Spleen (tissue), 11 donors: ENCODE results near the gene PLEKHM2. TPM values are rescaled to one million over a fixed set of nuclear protein-coding genes. Genes with fewer than 3 reads are reported as not detected.
"Not testable (repeated sequence)": the region's sequence is repeated elsewhere in the genome, so short reads cannot be mapped to it uniquely, and the experiment has no call there.

Experiments
- DNase-seq: peaks from one replicate; pipeline ENCODE4 v3.0.0-alpha.2; 2020
- H3K27ac ChIP-seq, 8 donors: fragments of 200-600 bp; sonication (generic) in 7 of 8; 1 replicate in 4 of 8; 2 replicates in 4 of 8; pipeline versions ENCODE4 v1.5.0 to v1.8.0; 2016 to 2021; ENCODE audit warnings: inconsistent platforms in 4 of 8, mild to moderate bottlenecking in 4 of 8, moderate library complexity in 1 of 8
- H3K27me3 ChIP-seq, 7 donors: fragments of 200-600 bp; sonication (generic) in 6 of 7; replicated peaks in 1 of 7; 1 replicate in 4 of 7; 2 replicates in 3 of 7; pipeline versions ENCODE4 v1.5.0 to v1.8.0; 2016 to 2021; ENCODE audit warnings: inconsistent platforms in 3 of 7, mild to moderate bottlenecking in 1 of 7
- H3K36me3 ChIP-seq, 6 donors: fragments of 200-600 bp; sonication (generic) in 5 of 6; 1 replicate in 4 of 6; 2 replicates in 2 of 6; pipeline versions ENCODE4 v1.5.0 to v1.8.0; 2016 to 2021; ENCODE audit warnings: inconsistent platforms in 2 of 6
- H3K4me1 ChIP-seq, 6 donors: fragments of 200-600 bp; sonication (generic) in 5 of 6; 1 replicate in 3 of 6; 2 replicates in 3 of 6; pipeline versions ENCODE4 v1.5.0 to v1.8.0; 2016 to 2021; ENCODE audit warnings: inconsistent platforms in 3 of 6
- H3K4me3 ChIP-seq, 8 donors: fragments of 200-600 bp; sonication (generic) in 7 of 8; 1 replicate in 4 of 8; 2 replicates in 4 of 8; pipeline versions ENCODE4 v1.5.0 to v1.8.0; 2016 to 2021; ENCODE audit warnings: inconsistent platforms in 4 of 8, mild to moderate bottlenecking in 4 of 8, moderate library complexity in 2 of 8
- H3K9me3 ChIP-seq, 8 donors: fragments of 200-600 bp; sonication (generic) in 7 of 8; 1 replicate in 4 of 8; 2 replicates in 4 of 8; pipeline versions ENCODE4 v1.5.0 to v1.8.0; 2016 to 2021; ENCODE audit warnings: inconsistent platforms in 4 of 8
- CTCF ChIP-seq, 11 experiments: fragments of 200-600 bp in 7 of 11; fragments of 450-650 bp in 4 of 11; sonication (generic) in 4 of 11; IDR thresholded peaks in 8 of 11; conservative IDR thresholded peaks in 3 of 11; 1 replicate in 7 of 11; 2 replicates in 4 of 11; pipeline versions ENCODE4 v1.4.0 to v1.8.0; 2016 to 2021; ENCODE audit warnings: antibody characterized with exemption in 11 of 11, inconsistent platforms in 4 of 11, mild to moderate bottlenecking in 1 of 11
- POLR2A ChIP-seq, 3 donors: fragments of 450-650 bp; IDR thresholded peaks; one replicate each; pipeline ENCODE4 v1.5.1; 2017; ENCODE audit warnings: antibody characterized with exemption in 3 of 3, mild to moderate bottlenecking in 1 of 3
- POLR2AphosphoS5 ChIP-seq, 3 donors: sonication (generic); formaldehyde crosslinking; IDR thresholded peaks; one replicate each; pipeline ENCODE4 v1.5.1; 2017; ENCODE audit warnings: antibody characterized with exemption in 3 of 3
- WGBS, 5 donors: extraction: QIAGEN DNeasy Blood & Tissue Kit in 3 of 5; methylation state at CpG; one replicate each; pipeline versions ENCODE4 v1.1.5 to v1.1.7; 2013 to 2018; 5-methylcytosine and 5-hydroxymethylcytosine counted together
- intact Hi-C: fragments of 100-400 bp; cut with DNase I; formaldehyde crosslinking; loops from one replicate; pipeline ENCODE4 v1.15.0; 2023; ENCODE audit warnings: low total_unique reads
- polyA plus RNA-seq, 3 donors: library from polyadenylated mRNA; stranded (reverse); fragments of 200-250 nt; gene quantifications; one replicate each; pipeline ENCODE4 v1.2.1, GENCODE V29; 2013
- total RNA-seq, 7 donors: library from RNA; depleted of rRNA in 3 of 7; stranded (reverse); fragments of >200 nt in 3 of 7; fragmentation: NEBNext Ultra II Directional in 4 of 7; extraction: Animal tissue kit (Norgen Biotek cat#: 25700) in 4 of 7; gene quantifications; one replicate each; pipeline versions ENCODE4 v1.1.0 to v1.2.1, GENCODE V29; 2016 to 2021
- donor health status: healthy with polysubstance abuse.
- donor health status: DM: no; HTN: no; CAD: no; lungs with moderate emphysema.
- donor health status: DM: no; HTN: no; CAD: no.
- donor health status: Bipolar disorder and iron deficiency.
- donor health status: healthy.
- donor health status: DM: no; HTN: no; CAD: no.
- donor health status: DM: yes; HTN: yes; CAD: no.

Gene PLEKHM2
- total and polyA plus RNA-seq, 10 donors = 25.9 to 96.0 (median 60.6) TPM

GRCh38 chr1:15692121-15692682 lies 8.1 kb downstream of the PLEKHM2 start:
- Histone ChIP-seq H3K4me3 (no peak overlapping the region), H3K4me1 (peaks cover 11 to 92% (median 51%) of the 10 kb centered on the region in 6 donors), H3K27me3 (no peaks in the 10 kb centered on the region), H3K9me3 (no peaks in the 10 kb centered on the region), H3K27ac (peak overlapping the region in 5 of 8 donors; percentile 8 to 35 (median 14)), H3K36me3 (peaks cover 0 to 48% (median 2%) of the 10 kb centered on the region in 6 donors)
- TF ChIP-seq POLR2AphosphoS5 (IDR thresholded peaks at IDR 0.05) = peak in 1 of 3 donors; percentile 67
- TF ChIP-seq CTCF (IDR thresholded peaks at IDR 0.05 in 8 of 11, conservative IDR thresholded peaks at IDR 0.05 in 3 of 11) = no peak
- TF ChIP-seq POLR2A (IDR thresholded peaks at IDR 0.05) = no peak
- 55 to 73% (median 73%) methylated on average over 5 of the region's 5 CpGs for WGBS, 5 donors
- intact Hi-C loops = no loop called here
- no peak for DNase-seq

GRCh38 chr1:15693371-15693770 lies 9.3 kb downstream of the PLEKHM2 start:
- Histone ChIP-seq H3K27ac (peak overlapping the region in 2 of 8 donors; percentile 3 to 9), H3K4me1 (peaks cover 16 to 92% (median 56%) of the 10 kb centered on the region in 6 donors), H3K27me3 (no peaks in the 10 kb centered on the region), H3K9me3 (no peaks in the 10 kb centered on the region), H3K4me3 (no peak overlapping the region), H3K36me3 (peaks cover 0 to 48% (median 2%) of the 10 kb centered on the region in 6 donors)
- WGBS, 5 donors = 82 to 92% (median 87%) methylated on average over 5 of the region's 5 CpGs
- TF ChIP-seq CTCF (IDR thresholded peaks at IDR 0.05 in 8 of 11, conservative IDR thresholded peaks at IDR 0.05 in 3 of 11) (no peak), POLR2A (IDR thresholded peaks at IDR 0.05) (no peak)
- intact Hi-C loops = no loop called here
- no peak for DNase-seq

- Histone ChIP-seq H3K36me3 (peaks cover 0 to 30% (median 0%) of the 10 kb centered on the region in 6 donors), H3K9me3 (peaks cover 0 to 4% (median 0%) of the 10 kb centered on the region in 8 donors), H3K4me1 (peaks cover 16 to 95% (median 54%) of the 10 kb centered on the region in 6 donors), H3K27me3 (no peaks in the 10 kb centered on the region), H3K27ac (peak overlapping the region; percentile 59 to 89 (median 86)), H3K4me3 (peak overlapping the region in 5 of 8 donors; percentile 11 to 54 (median 21))
- intact Hi-C loops = no loop called here
- 4 to 10% (median 8%) methylated on average over 8 to 10 of the region's 10 CpGs for WGBS, 5 donors
- DNase-seq = peak; percentile 81
- TF ChIP-seq POLR2A (IDR thresholded peaks at IDR 0.05) (peak in 1 of 3 donors; percentile 20), CTCF (IDR thresholded peaks at IDR 0.05 in 8 of 11, conservative IDR thresholded peaks at IDR 0.05 in 3 of 11) (no peak), POLR2AphosphoS5 (IDR thresholded peaks at IDR 0.05) (peak in 2 of 3 donors; percentile 69 to 75)
These were observed 12.9 kb downstream of the PLEKHM2 start for GRCh38 chr1:15696956-15697521.

- no peak for TF ChIP-seq POLR2A (IDR thresholded peaks at IDR 0.05)
- no peak for TF ChIP-seq POLR2AphosphoS5 (IDR thresholded peaks at IDR 0.05)
- no peak for TF ChIP-seq CTCF (IDR thresholded peaks at IDR 0.05 in 8 of 11, conservative IDR thresholded peaks at IDR 0.05 in 3 of 11)
- Histone ChIP-seq H3K4me3 (no peak overlapping the region), H3K27ac (peak overlapping the region in 6 of 8 donors; percentile 59 to 89 (median 87)), H3K9me3 (peaks cover 0 to 4% (median 0%) of the 10 kb centered on the region in 8 donors), H3K4me1 (peaks cover 22 to 95% (median 56%) of the 10 kb centered on the region in 6 donors), H3K36me3 (peaks cover 0 to 32% (median 0%) of the 10 kb centered on the region in 6 donors), H3K27me3 (no peaks in the 10 kb centered on the region)
- 95 to 100% (median 97%) methylated on average over 2 of the region's 2 CpGs for WGBS, 5 donors
- DNase-seq = no peak
- intact Hi-C loops = no loop called here
These were observed 14.1 kb downstream of the PLEKHM2 start for GRCh38 chr1:15698201-15698600.

GRCh38 chr1:15699321-15699720 lies 15.2 kb downstream of the PLEKHM2 start:
- DNase-seq, intact Hi-C loops, H3K27ac ChIP-seq, H3K4me3 ChIP-seq, H3K27me3 ChIP-seq, H3K9me3 ChIP-seq: not testable (repeated sequence)
- Histone ChIP-seq H3K36me3 (peaks cover 0 to 21% (median 0%) of the 10 kb centered on the region in 6 donors), H3K4me1 (peaks cover 24 to 95% (median 66%) of the 10 kb centered on the region in 6 donors)
- WGBS, 5 donors = 89 to 98% (median 96%) methylated on average over 4 of the region's 4 CpGs
